GM18907 (cell line): ENCODE measurements around the gene XPO4.

ENCODE experiments used
- ATAC-seq: cut with Tn5 transposase; IDR thresholded peaks from one replicate; pipeline ENCODE4 v1.9.1; 2021; ENCODE audit warnings: mild to moderate bottlenecking, moderate library complexity; ENCODE audit not compliant: unreplicated experiment

Gene XPO4

DNA sequence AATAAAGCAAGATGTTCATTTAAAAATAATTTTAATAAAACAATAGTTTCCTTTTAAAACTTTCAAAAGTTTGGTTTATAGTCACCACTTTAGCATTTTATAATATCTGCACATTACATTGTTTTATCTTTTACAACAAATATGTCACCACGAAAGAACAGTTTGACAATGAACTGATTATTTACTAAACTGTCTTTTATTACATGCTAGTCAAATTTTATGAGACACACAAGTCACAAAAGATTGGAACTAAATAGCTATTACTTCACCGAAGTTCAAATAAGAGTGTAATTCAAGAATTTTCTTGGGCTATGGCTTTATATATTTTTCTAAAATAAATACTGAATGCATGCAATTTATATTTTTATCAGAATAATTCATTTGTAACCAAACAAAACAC lies 71.3 kb downstream of the XPO4 start:
- no peak for ATAC-seq

DNA sequence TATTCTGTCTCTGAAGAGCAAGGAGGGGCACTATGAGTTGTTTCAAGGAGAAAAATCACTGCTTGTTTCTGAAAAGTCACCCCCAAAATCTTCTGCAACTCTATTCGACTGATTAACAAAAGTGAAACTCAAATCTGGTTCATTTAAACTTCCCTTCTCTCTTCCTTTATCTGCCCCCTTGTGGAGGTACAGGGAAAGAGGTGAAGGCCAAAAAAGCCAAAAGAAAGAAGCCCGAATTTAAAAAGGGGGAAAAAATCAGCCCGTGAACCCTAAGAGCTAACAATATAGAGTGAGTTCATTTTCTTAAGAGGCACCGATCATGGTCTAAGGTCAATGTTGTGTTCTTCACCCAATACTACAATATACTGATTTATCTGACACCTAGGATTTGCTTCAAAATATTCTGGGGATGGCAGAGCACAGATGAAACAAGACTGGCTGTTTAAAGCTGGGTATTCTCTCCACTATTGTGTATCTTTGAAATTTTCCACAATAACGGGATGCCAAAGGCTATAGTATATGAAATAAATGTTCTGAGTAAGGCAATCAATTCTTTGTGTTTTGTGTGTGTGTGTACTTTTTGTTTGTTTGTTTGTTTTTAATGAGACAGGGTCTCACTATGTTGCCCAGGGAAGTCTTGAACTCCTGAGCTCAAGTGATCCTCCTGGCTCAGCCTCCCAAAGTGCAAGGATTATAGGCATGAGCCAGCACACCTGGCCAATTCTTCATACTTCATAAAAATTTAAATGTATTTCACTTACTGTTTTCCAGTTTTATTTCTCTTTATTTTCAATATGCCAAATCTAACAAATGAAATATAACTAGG lies 73.8 kb downstream of the XPO4 start:
- ATAC-seq = peak; percentile 75

DNA sequence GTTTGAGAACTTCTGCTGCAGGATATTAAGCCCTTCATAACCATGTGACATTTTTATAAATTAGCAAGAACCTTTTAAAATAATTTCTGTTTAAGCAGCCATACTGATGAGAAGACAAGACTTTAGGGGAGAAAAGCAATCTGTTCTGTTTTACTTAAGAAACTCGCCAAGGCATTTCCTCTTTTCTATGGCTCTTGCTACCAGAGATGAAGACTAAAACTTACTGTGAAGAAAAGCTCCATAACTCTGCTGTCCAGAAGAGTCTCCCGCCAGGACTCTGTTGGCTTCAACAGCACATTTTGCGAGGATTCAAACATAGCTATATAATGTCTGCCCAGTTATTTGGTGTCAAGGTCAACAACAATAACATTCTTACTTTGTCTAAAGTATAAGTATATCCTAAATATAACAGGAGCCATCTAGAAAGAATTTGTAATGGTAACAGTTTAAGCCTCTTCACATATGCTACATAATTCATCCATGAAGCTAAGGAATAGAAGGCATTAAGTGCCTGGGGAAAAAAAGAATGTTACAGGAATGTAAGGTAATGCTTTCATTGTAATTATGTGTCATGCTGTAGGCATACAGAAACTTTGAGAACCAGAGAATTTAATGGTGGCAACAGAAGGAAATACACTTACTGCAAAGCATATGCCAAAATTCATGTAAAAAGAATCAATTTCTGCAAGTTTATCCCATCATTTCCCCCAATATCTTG lies 75.5 kb downstream of the XPO4 start:
- no peak for ATAC-seq

DNA sequence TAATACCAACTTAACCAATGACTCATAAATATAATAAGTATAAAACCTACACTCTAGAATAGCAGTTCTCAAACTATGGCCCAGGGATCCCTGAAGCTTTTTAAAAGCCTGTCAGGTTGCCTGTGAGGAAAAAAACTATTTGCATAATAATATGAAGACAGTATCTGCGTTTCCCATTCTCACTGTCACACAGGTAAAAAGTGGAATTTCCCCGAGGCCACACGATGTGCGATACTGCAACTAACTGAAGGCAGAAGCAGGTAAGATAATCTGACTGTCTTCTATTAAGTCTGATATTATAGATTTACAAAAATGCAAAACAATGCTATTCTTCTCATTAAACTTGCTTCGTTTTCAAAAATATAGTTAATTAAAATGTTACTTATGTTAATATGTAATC lies 76.2 kb downstream of the XPO4 start:
- ATAC-seq = no peak

DNA sequence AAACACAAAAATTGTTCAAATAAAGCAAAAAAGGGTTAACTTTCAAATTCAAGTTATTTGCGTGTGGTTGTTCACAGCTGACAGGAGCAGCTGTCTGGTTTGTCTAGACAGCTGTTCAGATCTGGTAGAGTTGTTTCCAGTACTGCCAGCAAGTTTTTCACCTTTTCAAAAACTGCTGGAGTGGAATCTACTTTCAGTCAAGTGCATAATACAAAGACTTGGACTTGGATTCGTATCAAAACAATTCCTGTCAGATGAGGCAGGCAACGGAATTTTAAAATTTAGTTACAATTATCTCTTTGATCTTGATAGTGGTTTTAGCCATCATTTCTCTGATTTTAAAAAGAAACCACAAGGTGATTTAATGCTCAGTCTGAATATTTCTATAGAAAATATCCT lies 77.1 kb downstream of the XPO4 start:
- no peak for ATAC-seq

DNA sequence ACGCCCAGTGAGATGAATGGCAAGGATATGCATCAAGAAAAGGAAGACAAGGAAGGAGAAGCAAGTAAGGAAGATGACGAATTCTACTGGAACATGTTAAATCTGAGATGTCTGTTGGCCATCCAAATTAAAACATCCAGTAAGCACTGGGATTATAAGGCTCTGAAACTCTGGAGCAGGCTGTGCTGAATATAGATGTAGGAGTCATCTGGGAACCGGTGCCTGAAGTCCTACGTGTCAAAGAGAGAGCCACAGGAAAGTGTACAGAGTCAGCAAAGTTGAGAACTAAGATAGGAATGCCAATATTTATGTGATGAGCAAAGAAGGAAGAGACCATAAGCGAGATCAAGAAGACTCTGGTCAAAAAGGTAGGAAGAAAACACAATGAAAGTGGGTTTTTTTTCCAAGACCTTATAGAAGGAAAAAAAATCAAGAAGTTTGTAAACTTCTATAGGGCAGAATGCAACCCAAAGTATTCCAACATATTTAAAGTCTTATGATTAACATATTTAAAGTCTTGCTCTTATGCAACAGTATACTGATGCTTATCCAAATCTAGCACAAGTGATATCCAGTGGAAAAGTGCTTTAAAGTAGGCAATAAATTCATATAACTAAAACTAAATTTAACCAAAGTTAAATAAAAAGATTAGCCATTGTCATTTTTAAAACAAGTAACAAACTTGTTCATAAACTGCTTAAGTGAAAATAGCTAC lies 77.6 kb downstream of the XPO4 start:
- ATAC-seq = no peak

DNA sequence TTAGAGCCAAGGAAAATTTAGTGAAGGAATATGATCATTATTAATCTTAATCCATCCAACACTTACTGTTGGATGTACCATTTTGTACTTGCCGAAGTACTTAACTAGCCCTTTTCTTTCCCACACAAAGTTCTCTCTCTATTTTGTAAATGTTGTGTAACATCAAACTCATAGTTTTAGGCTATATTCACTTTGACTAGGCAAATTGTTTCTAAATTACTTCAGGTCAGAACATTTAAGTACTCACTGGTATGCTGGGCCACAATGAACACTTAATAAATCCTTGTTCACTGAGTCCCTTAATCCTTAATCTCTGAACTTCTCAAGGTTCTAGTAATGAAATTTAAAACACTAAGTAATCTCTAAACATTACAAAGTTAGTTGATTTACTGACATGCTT lies 79.5 kb downstream of the XPO4 start:
- no peak for ATAC-seq

DNA sequence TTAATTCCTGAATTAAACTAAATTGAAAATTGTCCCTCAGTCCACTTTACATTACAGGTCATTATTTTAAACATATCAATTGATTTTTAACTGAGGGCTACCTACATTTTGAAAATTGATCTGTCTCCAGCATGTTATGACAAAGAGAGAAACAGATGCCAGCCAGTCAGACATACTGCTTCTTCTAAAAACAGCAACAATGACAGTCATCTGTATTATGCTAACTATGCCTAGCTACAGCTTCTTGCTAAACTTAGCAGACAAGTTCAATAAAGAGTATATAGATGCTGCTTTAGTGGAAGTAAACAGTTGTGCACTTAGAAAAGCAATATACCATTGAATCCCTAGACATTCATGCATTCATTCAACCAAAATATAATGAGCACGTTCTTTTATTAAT lies 80.1 kb downstream of the XPO4 start:
- ATAC-seq = no peak

DNA sequence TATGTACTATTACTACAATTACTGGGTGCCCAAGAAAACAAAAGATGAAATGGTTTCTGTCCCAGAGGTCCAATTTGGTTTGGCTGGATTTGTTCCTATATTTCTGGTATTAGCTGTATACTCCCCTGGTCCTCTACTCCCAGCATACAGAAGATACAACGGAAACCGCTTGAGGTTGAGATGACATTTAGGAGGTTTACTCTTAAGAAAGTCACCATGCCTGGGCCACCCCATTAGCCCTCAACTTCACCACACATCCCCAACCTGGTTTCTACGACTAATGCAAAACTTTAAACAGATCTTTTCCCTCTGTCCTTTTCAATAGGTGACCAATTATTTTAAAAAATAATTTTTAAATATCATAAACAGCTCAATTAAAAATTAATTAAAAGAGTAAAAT lies 82.8 kb downstream of the XPO4 start:
- ATAC-seq = no peak

DNA sequence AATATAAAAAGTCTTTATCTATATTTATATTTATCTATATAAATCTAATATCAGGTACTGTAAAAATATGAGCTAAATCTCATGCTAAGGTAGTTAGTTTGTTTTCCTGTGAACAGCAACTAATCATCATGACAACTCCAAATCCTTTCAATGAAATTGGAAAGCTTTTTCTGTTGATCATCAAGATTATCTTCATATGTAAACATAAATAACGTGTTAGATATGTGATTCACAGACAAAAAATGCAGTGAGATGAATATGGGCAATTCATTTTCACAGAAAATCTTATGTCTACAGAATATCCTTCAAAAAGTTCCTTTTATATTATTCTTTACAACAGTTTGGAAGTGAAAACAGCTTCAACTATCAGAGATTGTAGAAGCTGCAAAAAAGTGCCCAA lies 87.1 kb downstream of the XPO4 start:
- ATAC-seq = no peak

DNA sequence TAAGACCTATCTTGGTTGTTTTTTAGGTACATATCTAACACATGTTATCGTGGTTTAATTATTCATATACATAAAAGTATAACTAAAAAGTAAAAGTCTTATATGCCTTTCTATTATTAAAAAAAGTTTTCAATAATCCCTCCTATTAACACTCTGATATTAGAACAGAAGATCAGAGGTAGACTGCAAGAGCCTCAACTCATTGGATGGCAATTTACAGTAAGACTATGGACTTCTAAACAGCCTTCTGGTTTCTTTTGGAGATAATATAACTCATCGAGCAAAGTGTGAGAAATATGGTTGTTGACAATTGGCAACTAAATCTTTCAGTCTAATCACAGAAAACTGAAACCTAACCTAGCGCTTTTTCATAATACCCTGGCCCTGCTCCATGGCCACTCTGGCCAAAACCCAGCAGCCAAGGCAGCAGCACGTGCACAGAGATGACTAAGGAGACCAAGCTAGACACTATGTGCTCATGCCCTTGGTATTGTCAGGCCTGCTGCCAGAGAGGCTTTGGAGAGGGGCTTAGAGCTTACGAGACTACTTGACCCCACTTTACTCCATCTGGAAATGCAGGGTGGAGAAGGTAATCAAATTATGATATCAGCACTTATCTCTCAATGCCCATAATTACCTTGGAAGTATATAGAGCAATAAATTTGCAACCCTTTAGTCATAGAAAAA lies 88.2 kb downstream of the XPO4 start:
- ATAC-seq = no peak

DNA sequence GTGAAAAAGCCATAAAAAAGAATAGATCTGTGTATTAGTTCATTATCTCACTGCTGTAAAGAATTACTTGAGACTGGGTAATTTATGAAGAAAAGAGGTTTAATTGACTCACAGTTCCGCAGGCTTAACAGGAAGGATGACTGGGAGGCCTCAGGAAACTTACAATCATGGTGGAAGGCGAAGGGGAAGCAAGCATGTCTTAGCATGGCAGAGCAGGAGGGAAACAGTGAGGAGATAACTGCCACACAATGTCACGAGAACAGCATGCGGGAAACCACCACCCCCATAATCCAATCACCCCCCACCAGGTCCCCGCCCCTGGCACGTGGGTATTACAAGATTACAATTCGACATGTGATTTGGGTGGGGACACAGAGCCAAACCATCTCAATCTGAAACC lies 89.7 kb downstream of the XPO4 start:
- no peak for ATAC-seq

DNA sequence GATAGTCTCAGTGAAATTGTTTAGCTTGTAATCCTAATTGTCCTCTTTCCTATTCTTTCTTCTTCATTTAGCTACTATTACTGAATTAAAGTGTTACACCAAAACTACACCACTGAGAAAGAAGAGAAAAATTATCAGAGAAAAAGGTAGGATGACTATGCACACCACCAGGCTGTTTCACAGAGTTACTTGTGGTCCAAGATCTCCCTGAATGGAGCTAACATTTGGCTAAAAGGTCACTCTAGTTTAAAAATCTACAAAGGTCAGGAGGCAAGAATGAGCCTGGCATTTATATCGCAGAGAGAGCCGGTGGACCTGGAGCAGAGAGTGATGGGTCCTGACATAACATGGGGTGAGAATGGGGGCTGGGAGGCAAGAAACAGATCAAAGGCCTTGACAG lies 91.7 kb downstream of the XPO4 start:
- ATAC-seq = no peak

DNA sequence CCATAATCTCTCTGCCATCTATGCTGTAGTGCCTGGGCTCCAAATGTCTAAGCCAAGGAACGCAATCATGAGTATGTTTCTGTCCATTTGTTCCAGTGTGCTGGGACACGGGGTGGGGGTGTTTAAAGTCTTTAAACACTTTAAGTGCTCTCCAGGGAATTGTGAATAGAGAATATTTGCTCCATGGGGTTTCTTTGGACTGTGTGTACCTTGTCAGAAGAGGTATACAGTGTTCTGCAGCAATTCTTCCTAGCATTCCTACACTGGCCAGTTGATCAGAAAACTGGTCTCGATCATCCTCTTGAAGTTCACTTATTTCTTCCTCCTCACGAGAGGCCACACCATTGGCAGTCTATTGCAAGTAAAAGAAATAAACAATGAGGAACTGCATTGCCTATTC lies 93.7 kb downstream of the XPO4 start:
- no peak for ATAC-seq

DNA sequence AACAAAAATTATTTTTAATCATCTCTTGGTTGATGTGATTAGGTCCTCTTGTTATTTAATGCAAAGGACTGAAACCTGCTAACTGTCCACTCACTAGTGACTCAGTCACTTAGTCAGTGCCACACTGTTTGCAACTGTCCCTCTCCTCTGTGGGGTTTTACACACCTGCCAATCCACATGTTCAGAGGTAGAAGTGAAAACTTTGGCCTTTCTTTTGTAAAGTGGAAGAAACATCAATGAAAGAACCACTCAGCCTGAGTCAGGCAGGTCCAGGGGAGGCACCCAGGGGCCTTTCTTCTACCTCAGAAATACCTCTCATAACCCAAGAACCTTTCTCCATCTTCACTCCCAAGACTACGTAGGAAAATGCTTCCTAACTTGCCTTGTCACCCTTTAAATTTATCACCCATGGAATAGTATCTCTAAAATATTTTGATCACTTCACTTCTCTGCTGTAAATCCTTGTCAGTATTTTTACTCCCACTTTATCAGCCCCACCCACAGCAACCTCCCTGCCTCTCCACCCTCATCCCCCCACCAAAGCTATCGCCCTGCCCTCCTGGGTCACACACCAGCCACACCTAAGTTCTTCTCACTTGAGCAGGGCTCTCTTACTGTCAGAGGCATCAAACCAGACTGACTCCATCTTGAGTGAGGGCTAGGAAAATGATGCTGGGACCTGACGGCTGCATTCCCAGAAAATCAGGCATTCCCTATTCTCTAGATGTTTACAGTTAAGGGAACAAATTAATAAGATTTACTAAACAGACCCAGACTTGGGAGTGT lies 99.2 kb downstream of the XPO4 start:
- no peak for ATAC-seq

DNA sequence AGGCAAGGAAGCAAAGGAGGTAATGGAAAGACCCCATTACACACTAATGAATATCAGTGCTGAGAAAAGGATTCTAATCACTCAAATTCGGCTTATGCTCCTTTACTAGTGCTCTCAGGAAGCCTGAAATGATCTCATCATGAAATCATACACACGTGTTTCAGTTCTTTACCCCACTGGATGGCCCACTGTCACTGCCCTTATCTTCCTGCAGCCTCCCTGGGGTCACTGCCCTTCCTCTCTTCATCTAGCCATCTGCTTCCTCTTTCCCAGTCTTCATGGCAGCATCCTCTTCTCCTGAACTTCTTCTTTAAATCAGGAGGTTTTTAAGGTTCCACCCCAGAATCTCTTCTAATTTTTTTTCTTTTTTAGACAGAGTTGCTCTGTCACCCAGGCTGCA lies 100.8 kb downstream of the XPO4 start:
- no peak for ATAC-seq

DNA sequence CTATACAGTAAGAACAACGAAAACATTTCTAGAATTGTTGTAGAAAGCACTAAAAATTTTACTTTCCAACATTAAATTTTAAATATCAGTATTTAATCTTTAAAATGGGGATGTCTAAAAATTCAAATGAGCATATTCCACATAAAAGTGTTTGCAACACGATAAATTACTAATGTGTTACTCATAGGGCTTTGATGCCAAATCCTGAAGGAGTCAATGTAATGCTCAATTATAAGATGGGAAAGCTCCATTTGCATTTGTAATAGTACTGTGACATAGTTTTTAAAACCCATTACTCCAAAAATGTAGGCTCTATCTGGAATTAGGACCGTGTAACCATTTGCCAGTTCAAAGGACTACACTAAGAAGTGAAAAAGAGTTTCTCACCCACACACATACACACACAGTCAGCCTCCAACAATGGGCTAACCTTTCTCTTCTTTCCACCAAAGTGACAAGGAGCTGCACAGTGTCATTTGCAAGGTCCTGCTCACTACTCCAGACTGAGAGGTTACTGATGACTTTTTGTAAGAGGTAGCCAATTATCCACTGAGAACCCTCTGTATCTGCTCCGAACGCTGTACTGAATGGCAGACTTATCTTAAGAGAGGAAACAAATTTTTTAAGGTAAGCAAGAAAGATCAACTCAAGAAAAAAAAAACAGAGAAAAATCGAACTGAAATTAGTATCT lies 102.7 kb downstream of the XPO4 start:
- ATAC-seq = no peak

DNA sequence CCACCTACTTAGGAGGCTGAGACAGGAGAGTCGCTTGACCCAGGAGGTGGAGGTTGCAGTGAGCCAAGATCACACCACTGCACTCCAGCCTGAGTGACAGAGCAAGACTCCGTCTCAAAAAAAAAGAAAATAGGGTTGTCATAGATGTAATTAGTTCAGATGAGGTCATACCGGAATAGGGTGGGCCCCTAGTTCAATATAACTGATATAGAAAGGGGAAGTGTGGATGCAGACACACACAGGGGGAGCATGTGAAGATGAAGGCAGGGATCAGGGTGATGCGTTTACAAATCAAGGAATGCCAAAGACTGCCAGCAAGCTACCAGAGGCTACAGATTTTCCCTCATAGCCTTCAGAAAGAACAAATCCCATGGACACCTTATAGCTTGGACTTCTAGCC lies 104.5 kb downstream of the XPO4 start:
- ATAC-seq = no peak

DNA sequence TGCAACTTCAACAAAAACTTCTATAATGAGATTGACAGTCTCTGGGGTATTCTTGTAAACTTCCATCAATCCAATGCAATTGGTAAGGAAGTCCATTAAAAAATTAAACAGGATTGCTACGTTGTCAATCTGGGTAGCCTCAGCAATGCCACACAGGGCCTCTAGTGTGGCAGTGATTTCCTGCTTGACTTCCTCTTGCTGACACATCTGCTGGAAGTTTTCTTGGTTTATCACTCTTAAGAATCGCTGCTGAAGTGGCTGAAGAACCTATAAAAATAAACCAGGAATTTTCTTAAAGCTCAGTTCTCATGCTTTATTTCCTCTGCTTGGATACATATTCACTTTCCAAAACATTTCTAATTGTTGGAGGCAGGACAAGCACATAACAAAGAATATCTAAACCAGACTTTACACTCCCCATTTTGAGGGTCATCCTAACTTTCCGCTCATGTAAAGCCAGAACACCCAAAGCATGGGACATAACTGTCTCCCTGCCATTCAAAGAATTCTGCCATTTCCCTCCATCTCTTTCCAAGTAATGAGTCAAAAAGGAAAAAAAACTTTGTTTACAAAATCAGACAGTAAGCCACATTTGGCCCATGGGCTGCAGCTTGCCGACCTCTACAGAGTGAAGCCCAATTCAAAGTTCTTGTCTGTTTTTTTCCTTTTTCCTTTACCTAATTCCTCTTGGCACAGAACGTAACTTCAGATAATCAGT lies 105.6 kb downstream of the XPO4 start:
- ATAC-seq = no peak
